Breast epithelium (tissue), 3 donors: Measurements from ENCODE around the gene BAD.

Experiments used
- CTCF ChIP-seq, 3 donors: fragments of 450-650 bp; IDR thresholded peaks; one replicate each; pipeline ENCODE4 v1.5.1; 2016 to 2017; ENCODE audit warnings: antibody characterized with exemption in 3 of 3, mild to moderate bottlenecking in 3 of 3, moderate library complexity in 3 of 3
- POLR2A ChIP-seq: fragments of 450-650 bp; IDR thresholded peaks from one replicate; pipeline ENCODE4 v1.6.1; 2016; ENCODE audit warnings: antibody characterized with exemption, mild to moderate bottlenecking, moderate library complexity
- POLR2AphosphoS5 ChIP-seq, 3 donors: sonication (generic); formaldehyde crosslinking; IDR thresholded peaks; one replicate each; pipeline ENCODE4 v1.6.1; 2017; ENCODE audit warnings: antibody characterized with exemption in 3 of 3

GRCh38 chr11:64284048-64284961 is at the start of gene BAD:
- peak; percentile 12 for TF ChIP-seq POLR2A
- TF ChIP-seq CTCF (IDR thresholded peaks at IDR 0.05), result no peak
- peak in 1 of 3 donors; percentile 25 for TF ChIP-seq POLR2AphosphoS5 (IDR thresholded peaks at IDR 0.05)
